Dendritic cell treated with granulocyte-macrophage colony-stimulating factor and Interleukin-4, amounts not matched to agents 40 ng/mL and 50 ng/mL, for 4 days (primary cell): Measurements from ENCODE around the gene ERP44.
"Not testable (repeated sequence)": the region's sequence is repeated elsewhere in the genome, so short reads cannot be mapped to it uniquely, and the experiment has no call there.

Source experiments
- H3K27ac Mint-ChIP-seq: one replicate; pipeline ENCODE4 v1.8.0; 2022; ENCODE audit warnings: mild to moderate bottlenecking, mixed read lengths
- H3K27me3 Mint-ChIP-seq: one replicate; pipeline ENCODE4 v1.8.0; 2022; ENCODE audit warnings: mild to moderate bottlenecking, mixed read lengths
- H3K36me3 Mint-ChIP-seq: one replicate; pipeline ENCODE4 v1.8.0; 2022; ENCODE audit warnings: low read depth, mixed read lengths
- H3K4me1 Mint-ChIP-seq: one replicate; pipeline ENCODE4 v1.8.0; 2022; ENCODE audit warnings: low read depth, mixed read lengths
- H3K4me3 Mint-ChIP-seq: one replicate; pipeline ENCODE4 v1.8.0; 2022; ENCODE audit warnings: mild to moderate bottlenecking, moderate library complexity, mixed read lengths
- H3K9me3 Mint-ChIP-seq: one replicate; pipeline ENCODE4 v1.8.0; 2022; ENCODE audit warnings: mixed read lengths
- intact Hi-C: fragments of 100-400 bp; cut with micrococcal nuclease; formaldehyde crosslinking; loops from one replicate; pipeline ENCODE4 v1.15.0; 2022

Gene ERP44

GRCh38 chr9:100117316-100117715 is 18.5 kb upstream of the ERP44 start:
- H3K4me3 Mint-ChIP-seq, result no peak overlapping the region
- H3K9me3 Mint-ChIP-seq, result no peaks in the 10 kb centered on the region
- H3K36me3 Mint-ChIP-seq, result peaks cover 15% of the 10 kb centered on the region
- no peak overlapping the region for H3K27ac Mint-ChIP-seq
- H3K27me3 Mint-ChIP-seq, result no peaks in the 10 kb centered on the region
- intact Hi-C loops, result no loop called here
- H3K4me1 Mint-ChIP-seq, result peaks cover 8% of the 10 kb centered on the region

GRCh38 chr9:100112677-100113336 is 14.0 kb upstream of the ERP44 start:
- H3K4me3 Mint-ChIP-seq, result no peak overlapping the region
- H3K9me3 Mint-ChIP-seq, result no peaks in the 10 kb centered on the region
- peaks cover 8% of the 10 kb centered on the region for H3K36me3 Mint-ChIP-seq
- H3K4me1 Mint-ChIP-seq, result peaks cover 15% of the 10 kb centered on the region
- intact Hi-C loops, result no loop called here
- H3K27me3 Mint-ChIP-seq, result no peaks in the 10 kb centered on the region
- no peak overlapping the region for H3K27ac Mint-ChIP-seq

GRCh38 chr9:100111235-100111634 is 12.4 kb upstream of the ERP44 start:
- Mint-ChIP-seq H3K4me3 (no peak overlapping the region), H3K27ac (no peak overlapping the region), H3K27me3 (no peaks in the 10 kb centered on the region), H3K4me1 (peaks cover 15% of the 10 kb centered on the region), H3K9me3 (no peaks in the 10 kb centered on the region), H3K36me3 (no peaks in the 10 kb centered on the region)
- intact Hi-C loops, result no loop called here

GRCh38 chr9:100108559-100108958 is 9.8 kb upstream of the ERP44 start:
- Mint-ChIP-seq H3K4me1 (peaks cover 11% of the 10 kb centered on the region), H3K4me3 (no peak overlapping the region), H3K27ac (no peak overlapping the region), H3K9me3 (no peaks in the 10 kb centered on the region), H3K36me3 (no peaks in the 10 kb centered on the region), H3K27me3 (no peaks in the 10 kb centered on the region)
- intact Hi-C loops, result no loop called here

- H3K27me3 Mint-ChIP-seq, result no peaks in the 10 kb centered on the region
- H3K9me3 Mint-ChIP-seq, result no peaks in the 10 kb centered on the region
- no peaks in the 10 kb centered on the region for H3K36me3 Mint-ChIP-seq
- intact Hi-C loops, result no loop called here
- no peak overlapping the region for H3K27ac Mint-ChIP-seq
- no peak overlapping the region for H3K4me3 Mint-ChIP-seq
- peaks cover 3% of the 10 kb centered on the region for H3K4me1 Mint-ChIP-seq
These were observed 7.8 kb upstream of the ERP44 start for GRCh38 chr9:100106616-100107015.

- Mint-ChIP-seq H3K4me1 (no peaks in the 10 kb centered on the region), H3K27me3 (no peaks in the 10 kb centered on the region), H3K4me3 (no peak overlapping the region)
These were observed 7.1 kb upstream of the ERP44 start for GRCh38 chr9:100105861-100106260.

GRCh38 chr9:100104314-100104713 is 5.5 kb upstream of the ERP44 start:
- Mint-ChIP-seq H3K27me3 (no peaks in the 10 kb centered on the region), H3K27ac (no peak overlapping the region), H3K4me1 (peaks cover 7% of the 10 kb centered on the region), H3K36me3 (peaks cover 3% of the 10 kb centered on the region), H3K4me3 (no peak overlapping the region), H3K9me3 (no peaks in the 10 kb centered on the region)
- intact Hi-C loops, result no loop called here

More at GRCh38 chr9:100105861-100106260, 7.1 kb upstream of the ERP44 start:
- Mint-ChIP-seq H3K27ac (no peak overlapping the region), H3K9me3 (no peaks in the 10 kb centered on the region), H3K36me3 (no peaks in the 10 kb centered on the region)
- intact Hi-C loops, result no loop called here

- H3K27ac Mint-ChIP-seq, result no peak overlapping the region
These were observed 2.8 kb upstream of the ERP44 start for GRCh38 chr9:100101608-100102007.

GRCh38 chr9:100100146-100100667 is 1.4 kb upstream of the ERP44 start:
- H3K27me3 Mint-ChIP-seq, result no peaks in the 10 kb centered on the region
- H3K9me3 Mint-ChIP-seq, result no peaks in the 10 kb centered on the region
- intact Hi-C loops, result no loop called here
- peak overlapping the region; percentile 100 for H3K4me3 Mint-ChIP-seq
- H3K36me3 Mint-ChIP-seq, result peaks cover 18% of the 10 kb centered on the region
- peaks cover 19% of the 10 kb centered on the region for H3K4me1 Mint-ChIP-seq
- peak overlapping the region; percentile 100 for H3K27ac Mint-ChIP-seq

More at GRCh38 chr9:100101608-100102007, 2.8 kb upstream of the ERP44 start:
- Mint-ChIP-seq H3K27me3 (no peaks in the 10 kb centered on the region), H3K9me3 (no peaks in the 10 kb centered on the region), H3K4me3 (no peak overlapping the region), H3K4me1 (peaks cover 16% of the 10 kb centered on the region), H3K36me3 (peaks cover 18% of the 10 kb centered on the region)
- intact Hi-C loops, result no loop called here

GRCh38 chr9:100099722-100100042 is 882 bp upstream of the ERP44 start:
- H3K36me3 Mint-ChIP-seq, result peaks cover 18% of the 10 kb centered on the region
- H3K9me3 Mint-ChIP-seq, result no peaks in the 10 kb centered on the region
- intact Hi-C loops, result loop anchor here (5.0 to 10.0 kb wide), 3 partner anchors 255 to 877 kb away; partner anchors contain the start of genes ALG2, SEC61B and TEX10
- peak overlapping the region; percentile 100 for H3K27ac Mint-ChIP-seq
- peaks cover 19% of the 10 kb centered on the region for H3K4me1 Mint-ChIP-seq
- no peaks in the 10 kb centered on the region for H3K27me3 Mint-ChIP-seq
- H3K4me3 Mint-ChIP-seq, result peak overlapping the region; percentile 100

- H3K27me3 Mint-ChIP-seq, result no peaks in the 10 kb centered on the region
- intact Hi-C loops, result loop anchor here (5.0 to 10.0 kb wide), 3 partner anchors 257 to 876 kb away; partner anchors contain the start of genes ALG2, SEC61B and TEX10
- peaks cover 26% of the 10 kb centered on the region for H3K4me1 Mint-ChIP-seq
- peak overlapping the region; percentile 100 for H3K4me3 Mint-ChIP-seq
- H3K9me3 Mint-ChIP-seq, result no peaks in the 10 kb centered on the region
- peaks cover 18% of the 10 kb centered on the region for H3K36me3 Mint-ChIP-seq
- peak overlapping the region; percentile 100 for H3K27ac Mint-ChIP-seq
These were observed 534 bp downstream of the ERP44 start for GRCh38 chr9:100098046-100098886.

GRCh38 chr9:100096378-100096916 is 2.4 kb downstream of the ERP44 start:
- H3K36me3 Mint-ChIP-seq, result peaks cover 18% of the 10 kb centered on the region
- intact Hi-C loops, result loop anchor here (5.0 to 10.0 kb wide), 3 partner anchors 258 to 874 kb away; partner anchors contain the start of genes ALG2, SEC61B and TEX10
- no peaks in the 10 kb centered on the region for H3K27me3 Mint-ChIP-seq
- H3K4me3 Mint-ChIP-seq, result no peak overlapping the region
- peaks cover 27% of the 10 kb centered on the region for H3K4me1 Mint-ChIP-seq
- H3K9me3 Mint-ChIP-seq, result no peaks in the 10 kb centered on the region
- no peak overlapping the region for H3K27ac Mint-ChIP-seq

GRCh38 chr9:100094411-100094810 is 4.4 kb downstream of the ERP44 start:
- not testable (repeated sequence) for H3K4me3 Mint-ChIP-seq, H3K27me3 Mint-ChIP-seq, H3K27ac Mint-ChIP-seq, H3K9me3 Mint-ChIP-seq
- intact Hi-C loops, result loop anchor here (10.0 kb wide), 2 partner anchors 260 to 280 kb away; partner anchors contain the start of gene TEX10
- Mint-ChIP-seq H3K4me1 (peaks cover 21% of the 10 kb centered on the region), H3K36me3 (peaks cover 16% of the 10 kb centered on the region)

GRCh38 chr9:100092066-100092465 is 6.7 kb downstream of the ERP44 start:
- Mint-ChIP-seq H3K27me3 (no peaks in the 10 kb centered on the region), H3K4me1 (peaks cover 29% of the 10 kb centered on the region), H3K9me3 (no peaks in the 10 kb centered on the region), H3K27ac (no peak overlapping the region), H3K4me3 (no peak overlapping the region), H3K36me3 (no peaks in the 10 kb centered on the region)
- intact Hi-C loops, result loop anchor here (10.0 kb wide), 2 partner anchors 263 to 277 kb away; partner anchors contain the start of gene TEX10
